Right lobe of liver (tissue), 4 donors: ENCODE measurements around the gene BST1.

Experiments
- POLR2A ChIP-seq: fragments of 450-650 bp; IDR thresholded peaks from one replicate; pipeline ENCODE4 v1.6.1; 2017; ENCODE audit warnings: antibody characterized with exemption, mild to moderate bottlenecking
- TF ChIP-seq, protein P1 (sequence below), 4 donors: fragments of 200-600 bp in 3 of 4; fragments of 450-650 bp in 1 of 4; IDR thresholded peaks; one replicate each; pipeline versions ENCODE4 v1.5.1 to v1.8.0; 2016 to 2022; ENCODE audit warnings: antibody characterized with exemption in 4 of 4, mild to moderate bottlenecking in 2 of 4
- donor health status: DM: no; HTN: no; CAD: no.
- donor health status: DM: no; HTN: no; CAD: no.
- donor health status: DM: no; HTN: yes; CAD: no.

GRCh38 chr4:15737255-15737654, 34.4 kb downstream of the BST1 start:
- TF ChIP-seq, protein P1, sequence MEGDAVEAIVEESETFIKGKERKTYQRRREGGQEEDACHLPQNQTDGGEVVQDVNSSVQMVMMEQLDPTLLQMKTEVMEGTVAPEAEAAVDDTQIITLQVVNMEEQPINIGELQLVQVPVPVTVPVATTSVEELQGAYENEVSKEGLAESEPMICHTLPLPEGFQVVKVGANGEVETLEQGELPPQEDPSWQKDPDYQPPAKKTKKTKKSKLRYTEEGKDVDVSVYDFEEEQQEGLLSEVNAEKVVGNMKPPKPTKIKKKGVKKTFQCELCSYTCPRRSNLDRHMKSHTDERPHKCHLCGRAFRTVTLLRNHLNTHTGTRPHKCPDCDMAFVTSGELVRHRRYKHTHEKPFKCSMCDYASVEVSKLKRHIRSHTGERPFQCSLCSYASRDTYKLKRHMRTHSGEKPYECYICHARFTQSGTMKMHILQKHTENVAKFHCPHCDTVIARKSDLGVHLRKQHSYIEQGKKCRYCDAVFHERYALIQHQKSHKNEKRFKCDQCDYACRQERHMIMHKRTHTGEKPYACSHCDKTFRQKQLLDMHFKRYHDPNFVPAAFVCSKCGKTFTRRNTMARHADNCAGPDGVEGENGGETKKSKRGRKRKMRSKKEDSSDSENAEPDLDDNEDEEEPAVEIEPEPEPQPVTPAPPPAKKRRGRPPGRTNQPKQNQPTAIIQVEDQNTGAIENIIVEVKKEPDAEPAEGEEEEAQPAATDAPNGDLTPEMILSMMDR (IDR thresholded peaks at IDR 0.05), result peak in 1 of 4 donors; percentile 11
- TF ChIP-seq POLR2A, result no peak
